Measurements from ENCODE around the gene CST3. TPM values are rescaled to one million over a fixed set of nuclear protein-coding genes. Genes with fewer than 3 reads are reported as not detected.

CST3 gene
- total RNA-seq, 4 donors from 2014 or later, result 870 to 2,325 (median 1,540) TPM

- Histone ChIP-seq H3K4me1 (no peaks in the 10 kb centered on the region), H3K36me3 (no peaks in the 10 kb centered on the region), H3K27me3 (no peaks in the 10 kb centered on the region), H3K4me3 (no peak overlapping the region), H3K9me3 (no peaks in the 10 kb centered on the region), H3K27ac (no peak overlapping the region)
- DNase-seq (ENCODE audit: low spot score in 2 of 2), result no peak
- WGBS, 2 donors, result 68 to 69% methylated on average over 5 of the region's 5 CpGs
- no peak for TF ChIP-seq EP300 (IDR thresholded peaks at IDR 0.05)
- no peak for TF ChIP-seq CTCF (IDR thresholded peaks at IDR 0.05)
- TF ChIP-seq POLR2A (IDR thresholded peaks at IDR 0.05), result no peak
Measured at GRCh38 chr20:23585808-23586734, 51.7 kb downstream of the CST3 start.

GRCh38 chr20:23585449-23585807 lies 52.3 kb downstream of the CST3 start:
- H3K9me3 ChIP-seq, result no peaks in the 10 kb centered on the region
- no peak for DNase-seq (ENCODE audit: low spot score in 2 of 2)
- H3K4me3 ChIP-seq, result no peak overlapping the region
- H3K36me3 ChIP-seq, result no peaks in the 10 kb centered on the region
- H3K27ac ChIP-seq, result no peak overlapping the region
- H3K4me1 ChIP-seq, result no peaks in the 10 kb centered on the region
- H3K27me3 ChIP-seq, result no peaks in the 10 kb centered on the region
- TF ChIP-seq CTCF (IDR thresholded peaks at IDR 0.05) (no peak), POLR2A (IDR thresholded peaks at IDR 0.05) (no peak), EP300 (IDR thresholded peaks at IDR 0.05) (no peak)
- 70 to 81% methylated on average over 5 of the region's 5 CpGs for WGBS, 2 donors

GRCh38 chr20:23584434-23585199 lies 53.1 kb downstream of the CST3 start:
- TF ChIP-seq POLR2A (IDR thresholded peaks at IDR 0.05) (no peak), CTCF (IDR thresholded peaks at IDR 0.05) (no peak), EP300 (IDR thresholded peaks at IDR 0.05) (no peak)
- WGBS, 2 donors, result 57 to 62% methylated on average over 5 of the region's 5 CpGs
- DNase-seq (ENCODE audit: low spot score in 2 of 2), result no peak

More at GRCh38 chr20:23584434-23585199, 53.1 kb downstream of the CST3 start:
- Histone ChIP-seq H3K4me1 (no peaks in the 10 kb centered on the region), H3K27ac (no peak overlapping the region), H3K36me3 (no peaks in the 10 kb centered on the region), H3K9me3 (no peaks in the 10 kb centered on the region), H3K27me3 (no peaks in the 10 kb centered on the region), H3K4me3 (no peak overlapping the region)

Other genes starting within 250 kb of the CST3 start
- gene NAPB, start 216.5 kb downstream of the CST3 start, total RNA-seq, result 10 to 100 TPM; 10.9 to 16.1 (median 13.6) TPM
- gene CSTL1, start 198.3 kb downstream of the CST3 start, total RNA-seq, result not detected
- not detected for gene CST11, start 185.1 kb downstream of the CST3 start, total RNA-seq
- not detected for gene CST8, start 146.8 kb downstream of the CST3 start, total RNA-seq
- gene CST9L, start 69.5 kb downstream of the CST3 start, total RNA-seq, result not detected
- gene CST9, start 32.0 kb downstream of the CST3 start, total RNA-seq, result under 1 TPM in 1 of 4 donors, not detected in 3; 0.44 TPM
- not detected for gene CST4, start 51.1 kb upstream of the CST3 start, total RNA-seq
- gene CST1, start 113.0 kb upstream of the CST3 start, total RNA-seq, result 10 to 100 TPM in 1 of 4 donors, 1 to 10 TPM in 2, not detected in 1; 2.2 to 11.0 (median 3.3) TPM
- 1 to 10 TPM in 1 of 4 donors, under 1 TPM in 1, not detected in 2; 0.98 to 2.4 TPM for gene CST2, start 188.8 kb upstream of the CST3 start, total RNA-seq
- gene CST5, start 241.8 kb upstream of the CST3 start, total RNA-seq, result not detected